ENCODE results near the gene DYRK1A.

DNA sequence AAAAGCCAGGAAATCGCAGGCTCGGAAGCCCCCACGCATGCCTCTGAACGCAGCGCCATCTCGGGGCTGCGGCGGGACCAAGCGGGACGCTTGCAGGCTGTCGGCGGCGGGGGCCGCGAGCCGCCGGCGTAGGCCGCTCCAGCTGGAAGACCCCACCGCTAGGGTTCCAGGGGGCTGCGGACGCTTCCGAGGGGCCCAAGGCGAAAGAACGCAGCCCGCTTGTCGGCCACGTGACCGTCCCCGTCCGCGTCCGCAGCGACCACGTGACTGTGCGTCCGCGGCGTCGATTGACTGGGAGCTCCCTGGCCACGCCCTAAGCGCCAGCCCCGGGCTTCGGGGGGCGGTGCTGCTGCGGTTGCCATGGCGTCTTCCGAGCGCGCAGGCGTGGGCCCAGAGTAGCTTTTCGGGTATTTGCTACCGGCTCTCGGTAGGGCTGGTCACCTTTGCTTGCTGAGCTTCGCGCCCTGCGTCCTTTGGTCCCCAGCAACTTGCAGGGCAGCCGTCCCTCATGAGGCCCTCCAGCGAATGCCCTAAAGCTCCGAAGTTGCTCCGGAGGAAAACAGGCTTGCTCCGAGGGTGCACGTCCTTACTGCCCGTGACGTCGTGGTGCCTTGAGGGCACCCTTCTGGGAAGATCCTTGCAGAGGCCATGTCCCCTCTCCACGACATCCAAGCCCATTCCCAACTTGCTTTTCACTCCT, 197.2 kb downstream of the DYRK1A start:
- TF ChIP-seq, protein P1, sequence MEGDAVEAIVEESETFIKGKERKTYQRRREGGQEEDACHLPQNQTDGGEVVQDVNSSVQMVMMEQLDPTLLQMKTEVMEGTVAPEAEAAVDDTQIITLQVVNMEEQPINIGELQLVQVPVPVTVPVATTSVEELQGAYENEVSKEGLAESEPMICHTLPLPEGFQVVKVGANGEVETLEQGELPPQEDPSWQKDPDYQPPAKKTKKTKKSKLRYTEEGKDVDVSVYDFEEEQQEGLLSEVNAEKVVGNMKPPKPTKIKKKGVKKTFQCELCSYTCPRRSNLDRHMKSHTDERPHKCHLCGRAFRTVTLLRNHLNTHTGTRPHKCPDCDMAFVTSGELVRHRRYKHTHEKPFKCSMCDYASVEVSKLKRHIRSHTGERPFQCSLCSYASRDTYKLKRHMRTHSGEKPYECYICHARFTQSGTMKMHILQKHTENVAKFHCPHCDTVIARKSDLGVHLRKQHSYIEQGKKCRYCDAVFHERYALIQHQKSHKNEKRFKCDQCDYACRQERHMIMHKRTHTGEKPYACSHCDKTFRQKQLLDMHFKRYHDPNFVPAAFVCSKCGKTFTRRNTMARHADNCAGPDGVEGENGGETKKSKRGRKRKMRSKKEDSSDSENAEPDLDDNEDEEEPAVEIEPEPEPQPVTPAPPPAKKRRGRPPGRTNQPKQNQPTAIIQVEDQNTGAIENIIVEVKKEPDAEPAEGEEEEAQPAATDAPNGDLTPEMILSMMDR (IDR thresholded peaks at IDR 0.05) = peak in 11 of 12 donors; percentile 26 to 69 (median 42)
- TF ChIP-seq POLR2A (IDR thresholded peaks at IDR 0.05) = peak in 1 of 2 donors; percentile 85

All from heart left ventricle (tissue), 13 donors.